Panc1 (cell line): Measurements from ENCODE around the gene PCDHGB7. TPM values are rescaled to one million over a fixed set of nuclear protein-coding genes. Genes with fewer than 3 reads are reported as not detected.

ENCODE experiments used
- ATAC-seq: fragments of 200-7000 bp; cut with Tn5 transposase; 2 replicates; pipeline ENCODE4 v1.9.1; 2020; ENCODE audit warnings: mild to moderate bottlenecking, moderate library complexity
- BruUV-seq: library from RNA; stranded (reverse); fragments of 400-500 nt; replicated peaks from 2 replicates; lab custom pipeline; 2021; lab: Mats Ljungman, UMichigan
- CTCF ChIA-PET: fragments of 300-600 bp; sonication (Branson Sonifier 250); formaldehyde crosslinking; loops from one replicate; lab custom pipeline; 2022; ENCODE audit warnings: antibody characterized with exemption; lab: Charles Lee
- POLR2A ChIA-PET: fragments of 300-600 bp; sonication (Branson Sonifier 250); formaldehyde crosslinking; loops from one replicate; lab custom pipeline; 2022; ENCODE audit warnings: antibody characterized with exemption; lab: Charles Lee
- DNase-seq: peaks from one replicate; pipeline ENCODE4 v3.0.0-alpha.2; 2010; ENCODE audit warnings: low read depth, low spot score
- H3K27ac ChIP-seq: 2 replicates; pipeline ENCODE4 v1.5.1; 2011; ENCODE audit warnings: mild to moderate bottlenecking, low read length, inconsistent platforms
- H3K27me3 ChIP-seq: fragments of 200-500 bp; sonication (Bioruptor generic); 2 replicates; pipeline ENCODE4 v1.6.0; 2014; ENCODE audit warnings: low read length, inconsistent platforms; ENCODE audit not compliant: control insufficient read depth, insufficient read depth
- H3K36me3 ChIP-seq: fragments of 200-500 bp; sonication (Bioruptor generic); 2 replicates; pipeline ENCODE4 v1.5.1; 2014; ENCODE audit warnings: inconsistent platforms, mild to moderate bottlenecking, low read length, moderate library complexity; ENCODE audit not compliant: control insufficient read depth, insufficient read depth
- H3K4me1 ChIP-seq: 2 replicates; pipeline ENCODE4 v1.5.1; 2011; ENCODE audit warnings: inconsistent platforms, mild to moderate bottlenecking, low read length, moderate library complexity; ENCODE audit not compliant: control insufficient read depth, insufficient read depth
- H3K4me3 ChIP-seq, 2 experiments: 2 replicates each; pipeline ENCODE4 v1.5.1; 2011 to 2012; ENCODE audit warnings: low read depth in 2 of 2, low read length in 2 of 2, mild to moderate bottlenecking in 2 of 2, inconsistent platforms in 1 of 2, moderate library complexity in 1 of 2
- H3K9me3 ChIP-seq: fragments of 200-500 bp; sonication (Bioruptor generic); 2 replicates; pipeline ENCODE4 v1.5.1; 2014; ENCODE audit warnings: low read depth, mild to moderate bottlenecking, inconsistent platforms, low read length, moderate library complexity; ENCODE audit not compliant: control insufficient read depth, insufficient read depth
- CTCF ChIP-seq: fragments of 450-650 bp; IDR thresholded peaks from 2 replicates; pipeline ENCODE4 v1.5.1; 2017; ENCODE audit warnings: mild to moderate bottlenecking
- POLR2AphosphoS5 ChIP-seq: IDR thresholded peaks from 2 replicates; pipeline ENCODE4 v1.6.1; 2012; ENCODE audit warnings: mild to moderate bottlenecking, low read depth, low read length, moderate library complexity
- REST ChIP-seq, 2 experiments: IDR thresholded peaks; 2 replicates each; pipeline ENCODE4 v1.6.1; 2011 to 2012; ENCODE audit warnings: low read depth in 2 of 2, control low read depth in 1 of 2, low read length in 1 of 2, mild to moderate bottlenecking in 1 of 2, moderate library complexity in 1 of 2; ENCODE audit not compliant: insufficient read depth in 1 of 2
- SIN3A ChIP-seq: IDR thresholded peaks from 2 replicates; pipeline ENCODE4 v1.6.1; 2012; ENCODE audit warnings: low read depth, mild to moderate bottlenecking, low read length, moderate library complexity, borderline replicate concordance; ENCODE audit not compliant: insufficient read depth
- TCF7L2 ChIP-seq: IDR thresholded peaks from 2 replicates; pipeline ENCODE4 v1.6.1; 2011; ENCODE audit warnings: mild to moderate bottlenecking, low read depth, low read length, inconsistent platforms
- in situ Hi-C: cut with HindIII; loops from 2 replicates; pipeline ENCODE4 v1.10.0; 2016; ENCODE audit warnings: low sequenced_read_pairs, low pct_unique_long_range_greater_than_20kb
- intact Hi-C: fragments of 100-400 bp; cut with micrococcal nuclease; formaldehyde crosslinking; loops from one replicate; pipeline ENCODE4 v1.10.0; 2022; ENCODE audit not compliant: unreplicated experiment
- total RNA-seq: library from RNA; stranded (reverse); gene quantifications from one replicate; pipeline ENCODE4 v1.2.1, GENCODE V29; 2021; ENCODE audit not compliant: unreplicated experiment

The PCDHGB7 gene
- total RNA-seq, 1 experiment from 2014 or later: 6.7 TPM

GRCh38 chr5:141411575-141411974 is 5.9 kb upstream of the PCDHGB7 start:
- H3K27me3 ChIP-seq: no peaks in the 10 kb centered on the region
- H3K4me3 ChIP-seq: no peak overlapping the region
- DNase-seq: no peak
- in situ Hi-C loops (no loop called here), intact Hi-C loops (loop anchor here (5.0 to 10.0 kb wide), 2 partner anchors 47 to 189 kb away; partner anchors contain the start of genes PCDHB14 and PCDHGA5)
- H3K36me3 ChIP-seq: no peaks in the 10 kb centered on the region
- BruUV-seq: no TSS peak
- ATAC-seq: no peak
- ChIA-PET POLR2A (no interaction called here), CTCF (no interaction called here)
- H3K9me3 ChIP-seq: no peaks in the 10 kb centered on the region
- no peak for TF ChIP-seq CTCF
- no peak for TF ChIP-seq POLR2AphosphoS5
- no peak overlapping the region for H3K27ac ChIP-seq
- H3K4me1 ChIP-seq: no peaks in the 10 kb centered on the region

GRCh38 chr5:141412854-141413539 is 4.5 kb upstream of the PCDHGB7 start, which contains the start of gene PCDHGA10:
TSS of gene PCDHGA10 (plus strand) at chr5:141412987. CDS start at chr5:141413176, 189 bp downstream.
- peak; percentile 72 for ATAC-seq
- intact Hi-C loops: loop anchor here (2.0 to 10.0 kb wide), 3 partner anchors 48 to 191 kb away; partner anchors contain the start of genes PCDHB14 and PCDHGA5
- POLR2A ChIA-PET: no interaction called here
- Histone ChIP-seq H3K27ac (no peak within 1 kb of the TSS), H3K27me3 (no peaks in the 10 kb centered on the region), H3K9me3 (no peaks in the 10 kb centered on the region), H3K4me3 (peak within 1 kb of the TSS in 1 of 2 experiments; percentile 7; a peak in 1 of 4 replicates), H3K36me3 (no peaks in the 10 kb centered on the region), H3K4me1 (no peaks in the 10 kb centered on the region)
- no peak for DNase-seq
- no TSS peak for BruUV-seq
- no peak for TF ChIP-seq SIN3A
- TF ChIP-seq REST (IDR thresholded peaks at IDR 0.05; ENCODE audit: insufficient read depth in 1 of 2, low read depth in 2 of 2, low read length in 1 of 2): no peak
- TF ChIP-seq TCF7L2: no peak
- TF ChIP-seq POLR2AphosphoS5: no peak
- peak; percentile 87 for TF ChIP-seq CTCF
- CTCF ChIA-PET: interaction anchor here (0.5 to 2.2 kb wide), 17 partner anchors 17 to 244 kb away, joined by 3 to 11 read pairs (median 4); partner anchors contain the start of genes PCDHB11, PCDHB14, PCDHGA1 and PCDHGA12
- in situ Hi-C loops: no loop called here
